ENCODE measurements around the gene PDGFA.

GRCh38 chr7:475951-476441 is 43.6 kb downstream of the PDGFA start:
- no peak for TF ChIP-seq POLR2AphosphoS5 (IDR thresholded peaks at IDR 0.05; ENCODE audit: borderline replicate concordance, low read depth, low read length)
- TF ChIP-seq EZH2 (IDR thresholded peaks at IDR 0.05) = no peak
- no peak for TF ChIP-seq FOXP2 (optimal IDR thresholded peaks at IDR 0.05; ENCODE audit: control extremely low read depth, extremely low read length, insufficient read depth)

All from SK-N-MC (cell line).